OCI-M2 (cell line): ENCODE measurements around the gene CANT1.
"Not testable (repeated sequence)": the region's sequence is repeated elsewhere in the genome, so short reads cannot be mapped to it uniquely, and the experiment has no call there.

Source experiments
- DNase-seq: peaks from one replicate; lab custom pipeline; 2025; ENCODE audit not compliant: unreplicated experiment; lab: John Stamatoyannopoulos, UW

Gene CANT1

DNA sequence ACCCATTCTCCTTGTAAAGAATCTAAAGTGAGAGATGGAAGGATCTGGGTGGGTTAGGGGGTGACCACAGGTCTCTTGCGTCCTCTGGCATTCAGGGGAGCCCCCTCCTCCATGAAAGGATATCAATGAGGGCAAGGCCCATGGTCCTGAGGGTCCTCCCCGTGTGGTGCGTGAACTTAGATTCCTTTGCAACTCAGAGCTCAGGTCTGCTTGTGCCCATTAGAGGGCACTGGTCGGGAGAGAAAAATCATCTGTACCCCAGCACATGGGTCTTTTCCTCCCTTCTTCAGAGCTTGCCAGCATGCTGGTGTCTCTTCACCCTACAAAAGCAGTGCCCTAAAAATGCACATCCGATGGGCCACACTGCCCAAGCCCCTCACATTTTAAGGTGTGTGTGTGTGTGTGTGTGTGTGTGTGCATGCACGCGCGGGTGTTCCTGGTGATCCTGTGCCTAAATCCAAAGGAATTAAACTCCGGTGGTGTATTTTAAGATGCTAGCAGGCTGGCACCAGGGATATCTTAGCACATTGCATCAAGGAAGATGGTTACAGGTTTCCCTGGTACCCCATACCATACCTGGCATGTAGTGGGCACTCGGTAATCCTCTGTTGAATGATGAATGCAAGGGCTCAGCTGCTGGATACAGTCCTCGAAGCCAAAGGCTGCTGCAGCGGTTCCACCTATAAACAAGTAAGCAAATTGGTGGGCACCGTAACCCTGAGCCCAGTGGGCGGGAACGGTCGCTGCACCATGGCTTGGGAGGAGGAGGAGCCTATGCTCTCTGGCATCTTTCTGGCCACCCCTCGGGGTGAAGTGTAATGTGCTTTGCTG lies 19.1 kb upstream of the CANT1 start:
- DNase-seq, result no peak

DNA sequence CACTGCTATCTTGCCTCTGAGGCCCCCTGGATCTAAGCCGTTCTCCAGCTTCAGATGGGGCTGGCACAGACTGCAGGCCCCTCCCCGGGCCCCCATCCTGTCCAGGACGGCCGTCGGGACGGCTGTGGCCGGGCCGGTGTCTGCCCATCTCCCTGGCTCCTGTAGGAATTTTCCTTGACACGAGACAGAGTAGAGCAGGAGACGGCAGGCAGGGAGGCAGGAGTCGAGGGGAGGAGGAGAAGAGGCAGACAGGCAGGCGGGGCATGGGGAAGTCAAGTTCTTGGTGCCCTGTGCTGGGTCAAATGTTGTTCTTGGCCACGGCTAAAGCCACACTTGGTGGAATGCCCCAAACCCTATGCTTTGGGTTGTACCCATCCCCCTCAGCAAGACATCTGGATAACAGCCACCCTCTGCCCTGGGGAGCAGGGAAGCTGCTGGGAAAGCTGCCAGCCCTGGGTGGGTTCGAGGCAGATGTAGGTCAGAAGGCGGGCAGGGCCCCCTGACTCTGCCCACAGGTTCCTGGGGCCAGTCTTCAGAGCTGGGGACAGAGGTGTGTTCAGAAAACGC lies 18.4 kb upstream of the CANT1 start:
- no peak for DNase-seq

DNA sequence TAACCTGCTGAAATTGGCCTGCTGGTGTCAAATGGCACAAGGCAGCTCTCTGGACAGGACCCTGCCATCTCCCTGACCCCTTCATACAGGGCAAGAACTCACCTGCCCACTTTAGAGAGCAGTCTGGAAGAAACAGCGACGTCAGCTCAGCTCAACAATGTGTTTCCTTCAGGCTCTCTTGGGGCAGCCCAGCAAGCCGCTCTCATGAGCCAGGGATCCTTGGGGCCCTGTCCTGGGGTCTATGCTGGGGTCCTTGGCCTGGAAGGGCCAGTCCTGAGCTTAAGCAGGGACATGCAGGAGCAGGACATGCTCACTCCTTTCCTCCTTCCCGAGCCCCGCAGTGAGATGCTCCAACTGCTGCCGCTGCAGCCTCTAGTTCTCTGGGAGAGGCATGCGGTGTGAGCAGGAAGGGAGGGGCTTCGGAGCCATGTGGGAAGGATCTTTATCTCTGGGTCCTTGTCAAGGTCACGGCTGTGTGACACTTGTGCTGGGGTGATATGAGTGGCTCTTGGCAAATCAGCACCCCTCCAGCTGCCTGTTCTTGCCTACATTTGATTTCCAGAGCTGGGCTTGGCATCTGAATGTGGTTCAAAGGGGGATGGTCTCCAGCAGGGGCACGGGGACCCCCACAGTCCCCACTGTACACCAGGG lies 17.8 kb upstream of the CANT1 start:
- DNase-seq, result no peak

DNA sequence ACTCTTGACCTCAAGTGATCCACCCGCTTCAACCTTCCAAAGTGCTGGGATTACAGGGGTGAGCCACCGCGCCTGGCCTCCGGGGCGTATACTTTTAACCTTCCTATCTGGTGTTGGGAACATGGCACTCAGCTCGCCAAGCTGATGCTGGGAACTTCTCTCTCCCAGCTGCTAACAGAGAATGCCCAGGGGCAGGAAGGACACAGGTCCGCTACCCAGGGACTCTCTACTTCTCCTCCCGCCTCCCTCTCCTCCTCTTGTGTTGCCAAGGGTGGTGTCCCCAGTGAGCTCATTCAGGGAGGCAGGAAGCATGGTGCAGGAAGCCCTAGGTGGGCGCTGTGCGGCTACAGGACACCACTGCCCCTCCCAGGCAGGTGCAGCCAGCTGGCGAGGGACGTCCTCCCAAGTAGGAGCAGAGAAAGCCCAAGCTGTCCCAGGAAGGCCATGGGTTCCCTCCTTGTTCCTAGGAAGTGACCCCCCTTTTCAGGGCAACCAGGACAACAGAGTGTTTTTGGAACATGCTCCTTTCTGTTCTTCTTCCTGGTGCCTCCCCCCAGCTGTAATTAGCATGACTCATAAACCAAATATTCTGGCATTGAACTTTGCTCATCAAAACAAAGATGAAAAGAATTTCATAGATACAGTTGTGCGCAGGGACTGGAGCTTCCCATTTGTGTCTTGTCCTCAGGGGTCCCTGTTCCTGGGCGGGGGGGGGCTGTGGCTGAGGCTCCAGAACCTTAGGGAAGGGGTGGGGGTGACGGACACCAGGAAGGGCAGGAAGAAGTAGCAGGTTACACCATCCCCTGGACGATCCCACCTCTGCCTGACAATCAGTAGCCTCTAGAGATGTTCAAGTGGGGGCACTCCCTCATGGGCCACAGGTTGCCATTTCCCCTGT lies 17.1 kb upstream of the CANT1 start:
- DNase-seq, result no peak

DNA sequence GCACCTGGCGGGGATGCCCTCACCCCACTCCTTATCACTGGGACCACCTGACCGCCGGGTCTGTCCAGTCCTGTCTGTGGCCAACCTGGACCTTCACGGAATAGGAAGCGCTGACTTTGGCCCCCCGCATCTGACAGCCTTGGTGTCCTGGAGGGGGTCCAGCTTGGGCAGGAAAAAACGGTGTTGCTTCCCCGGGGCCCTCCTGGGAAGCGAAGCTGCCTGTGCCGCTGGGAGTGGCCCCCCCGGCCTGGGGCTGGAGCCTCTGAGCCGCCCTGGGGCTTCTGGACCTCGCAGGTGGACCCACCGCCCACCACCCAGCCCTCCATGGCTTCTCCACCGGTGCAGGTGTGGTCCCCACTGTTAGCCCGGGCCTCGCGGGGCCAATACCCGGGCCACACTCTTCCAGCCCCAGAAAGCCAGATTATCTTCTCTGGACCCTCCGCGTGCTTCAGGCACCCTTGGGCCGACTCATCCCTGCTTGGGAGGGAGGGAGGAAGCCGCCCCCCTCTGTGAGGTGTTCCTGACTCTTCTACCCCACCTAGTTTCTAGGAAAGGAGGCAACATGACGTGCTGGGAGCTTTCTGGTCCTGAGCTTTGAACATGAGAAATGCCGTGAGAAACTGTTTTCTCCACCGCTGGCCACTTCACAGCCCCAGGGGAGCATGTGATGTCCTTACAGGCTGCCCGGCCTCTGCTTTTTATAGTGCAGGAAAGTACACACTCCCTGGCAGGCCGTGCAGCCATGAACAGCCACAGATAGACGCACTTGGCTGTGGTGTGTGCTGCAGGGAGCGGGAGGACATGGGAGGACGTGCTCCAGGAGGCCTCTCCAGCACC lies 15.6 kb upstream of the CANT1 start:
- DNase-seq, result no peak

DNA sequence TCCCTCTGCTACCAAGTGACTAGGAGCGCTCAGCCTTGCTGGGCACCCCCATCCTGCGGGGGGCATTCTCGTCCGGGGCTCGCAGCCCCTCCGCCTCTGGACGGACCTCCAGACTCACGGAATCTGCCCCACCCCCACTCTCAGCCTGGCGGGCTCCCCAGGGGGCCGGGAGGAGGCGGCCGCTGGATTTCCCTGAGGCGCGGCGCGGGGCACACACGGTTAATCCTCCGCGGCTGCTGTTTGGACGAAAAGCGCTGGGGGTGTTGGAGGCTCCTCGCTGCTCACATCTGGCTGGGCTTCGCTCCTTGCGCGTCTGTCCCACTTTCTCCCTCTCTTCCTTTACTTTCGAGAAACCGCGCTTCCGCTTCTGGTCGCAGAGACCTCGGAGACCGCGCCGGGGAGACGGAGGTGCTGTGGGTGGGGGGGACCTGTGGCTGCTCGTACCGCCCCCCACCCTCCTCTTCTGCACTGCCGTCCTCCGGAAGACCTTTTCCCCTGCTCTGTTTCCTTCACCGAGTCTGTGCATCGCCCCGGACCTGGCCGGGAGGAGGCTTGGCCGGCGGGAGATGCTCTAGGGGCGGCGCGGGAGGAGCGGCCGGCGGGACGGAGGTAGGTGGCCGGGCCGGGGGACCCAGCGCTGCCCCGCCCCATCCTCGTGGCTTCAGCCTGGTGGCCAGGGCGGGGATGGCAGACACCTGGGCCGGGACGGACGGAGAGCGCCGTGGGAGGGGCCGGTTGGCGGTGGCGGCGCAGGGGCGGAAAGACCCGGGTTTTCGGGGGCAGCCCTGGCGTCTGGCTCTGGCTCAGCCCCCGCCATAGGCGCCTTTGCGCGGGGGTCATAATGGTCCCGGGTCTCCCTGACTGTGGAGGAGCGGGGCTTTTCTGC lies 14.6 kb upstream of the CANT1 start, which contains the start of gene C1QTNF1:
Gene C1QTNF1, plus strand, starts transcription at position 284 of the 886 bp plus-strand sequence. CDS start 19,800 bp downstream, outside the sequence.
- no peak for DNase-seq

DNA sequence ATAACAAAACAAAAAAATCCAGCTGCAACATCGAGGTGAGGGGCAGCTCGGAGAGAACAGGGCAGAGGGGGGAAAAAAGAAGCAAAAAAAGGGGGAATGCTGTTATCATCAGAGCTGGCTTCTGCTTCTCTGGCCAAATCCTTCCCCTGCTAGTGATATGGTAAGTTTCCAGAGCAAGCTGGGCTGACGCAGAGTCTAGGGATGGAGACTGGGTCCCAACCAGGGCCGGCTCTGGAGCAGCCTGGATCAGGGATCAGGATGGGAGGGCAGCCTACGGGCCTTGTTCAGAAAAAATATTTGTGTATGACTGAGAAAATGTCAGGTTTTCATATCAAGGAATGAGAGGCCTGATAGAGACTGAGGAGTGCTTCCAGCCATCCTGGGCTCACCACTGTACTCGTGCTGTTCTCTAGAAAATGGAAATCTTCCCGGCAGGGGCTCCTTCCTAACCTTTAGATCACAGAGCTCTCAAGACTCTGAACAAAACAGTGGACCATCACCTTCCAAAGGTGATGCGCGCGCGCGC lies 13.7 kb upstream of the CANT1 start:
- no peak for DNase-seq

DNA sequence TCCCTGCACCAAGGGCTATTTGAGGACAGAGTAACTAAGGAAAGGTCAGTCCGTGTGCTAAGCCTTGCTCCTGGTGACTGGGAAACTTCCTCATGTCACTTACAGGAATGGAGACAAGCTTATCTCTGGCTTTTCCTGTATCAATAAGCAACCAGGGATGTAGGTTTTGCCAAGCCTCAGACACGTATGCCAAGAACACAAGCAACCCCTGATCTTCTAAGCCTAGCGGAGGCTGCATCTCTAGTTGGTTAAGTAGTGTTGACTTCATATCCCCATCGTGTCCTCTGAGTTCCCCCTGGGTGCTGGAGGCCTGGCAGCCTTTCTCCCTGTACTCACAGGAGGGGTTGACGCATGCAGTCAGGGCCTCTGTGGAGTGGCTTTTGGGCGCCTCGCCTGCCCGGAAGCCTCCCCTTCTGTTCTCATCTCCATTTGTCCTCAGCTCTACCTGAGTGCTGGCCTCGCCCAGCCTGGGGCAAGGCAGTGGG lies 13.0 kb upstream of the CANT1 start:
- no peak for DNase-seq

DNA sequence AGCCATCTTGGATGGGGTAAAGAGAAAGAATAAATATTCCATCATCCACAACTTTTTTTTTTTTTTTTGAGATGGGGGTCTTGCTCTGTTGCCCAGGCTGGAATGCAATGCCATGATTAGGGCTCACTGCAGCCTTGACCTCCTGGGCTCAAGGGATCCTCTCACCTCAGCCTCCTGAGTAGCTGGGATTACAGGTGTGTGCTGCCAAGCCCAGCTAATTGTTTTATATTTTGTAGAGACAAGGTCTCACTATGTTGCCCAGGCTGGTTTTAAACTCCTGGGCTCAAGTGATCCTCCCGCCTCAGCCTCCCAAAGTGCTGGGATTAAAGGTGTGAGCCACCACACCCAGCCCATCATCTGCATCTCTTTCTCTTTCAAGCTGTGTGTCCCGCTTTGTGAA lies 12.4 kb upstream of the CANT1 start:
- not testable (repeated sequence) for DNase-seq

DNA sequence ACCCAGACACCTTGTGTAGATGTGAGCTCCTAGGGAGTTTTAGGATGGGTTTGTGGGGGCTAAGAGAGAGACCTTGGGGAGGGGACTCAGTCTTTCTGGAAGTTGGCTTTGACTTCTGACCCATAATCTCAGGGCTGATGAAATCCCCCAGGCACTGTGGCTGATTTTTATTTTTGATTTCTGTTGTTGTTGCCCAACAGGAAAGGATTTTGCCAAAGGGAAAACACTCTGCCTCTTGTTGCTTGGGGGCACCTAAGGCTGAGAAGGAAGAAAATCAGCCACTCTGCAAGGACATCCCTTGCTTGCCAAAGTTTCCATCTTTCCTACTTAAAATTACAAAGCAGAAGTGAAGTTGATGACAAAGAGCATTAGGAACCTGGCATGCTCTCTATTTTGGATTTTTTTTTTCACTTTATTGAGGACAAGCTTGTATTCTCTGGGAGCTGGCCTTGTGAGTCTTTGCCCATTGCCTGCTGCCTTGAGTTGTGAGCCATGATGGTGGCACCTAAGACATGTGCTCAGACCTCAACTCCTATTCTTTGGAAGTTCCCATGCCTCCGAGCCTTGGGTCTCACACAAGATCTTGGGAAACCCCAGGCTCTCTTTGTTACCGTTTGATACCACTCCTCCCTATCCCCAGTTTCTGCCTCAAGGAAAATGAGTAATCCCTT lies 11.2 kb upstream of the CANT1 start:
- no peak for DNase-seq

DNA sequence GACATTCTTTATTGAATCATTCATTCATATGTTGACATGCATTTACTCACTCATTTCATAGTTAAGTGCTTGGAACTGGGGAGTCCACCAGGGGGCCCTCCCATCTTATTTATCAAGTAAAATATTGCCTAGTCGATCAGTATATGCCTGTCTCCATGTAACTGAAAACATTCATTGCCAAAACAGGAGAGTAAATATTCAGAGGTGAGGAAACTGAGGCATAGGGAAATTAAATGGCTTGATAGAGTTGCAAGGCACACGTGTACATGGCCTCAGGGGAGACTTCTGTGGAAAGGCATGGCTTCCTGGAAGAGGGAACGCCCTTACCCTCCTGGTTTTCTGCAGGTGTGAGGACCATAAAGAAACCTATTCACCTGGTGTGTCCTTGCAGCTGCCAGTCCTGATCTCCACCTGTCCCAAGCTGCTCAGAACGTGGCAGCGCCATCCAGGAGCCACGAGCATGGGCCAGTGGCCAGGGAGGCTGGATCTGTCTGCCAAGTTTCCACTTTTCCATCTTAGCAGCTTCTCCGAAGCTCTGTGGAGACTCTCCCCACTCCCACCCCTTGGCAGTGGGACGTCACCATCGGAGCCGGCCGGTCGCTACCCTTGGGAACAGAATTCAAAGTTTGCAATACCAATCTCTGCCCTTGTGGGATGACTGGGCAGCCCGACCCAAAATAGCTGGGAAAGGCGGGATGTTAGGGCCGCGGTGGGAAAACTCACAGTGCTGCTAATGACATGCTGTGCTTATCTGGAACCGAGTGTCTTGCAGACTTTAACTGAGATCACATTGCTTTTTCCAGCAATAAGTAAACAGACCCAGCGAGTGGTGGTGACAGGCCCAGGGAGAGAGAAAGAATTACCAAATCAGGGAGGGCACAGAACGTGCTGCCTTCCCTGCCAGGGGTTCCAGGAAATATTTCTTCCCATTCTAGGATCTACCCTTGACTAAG lies 10.3 kb upstream of the CANT1 start:
- no peak for DNase-seq

DNA sequence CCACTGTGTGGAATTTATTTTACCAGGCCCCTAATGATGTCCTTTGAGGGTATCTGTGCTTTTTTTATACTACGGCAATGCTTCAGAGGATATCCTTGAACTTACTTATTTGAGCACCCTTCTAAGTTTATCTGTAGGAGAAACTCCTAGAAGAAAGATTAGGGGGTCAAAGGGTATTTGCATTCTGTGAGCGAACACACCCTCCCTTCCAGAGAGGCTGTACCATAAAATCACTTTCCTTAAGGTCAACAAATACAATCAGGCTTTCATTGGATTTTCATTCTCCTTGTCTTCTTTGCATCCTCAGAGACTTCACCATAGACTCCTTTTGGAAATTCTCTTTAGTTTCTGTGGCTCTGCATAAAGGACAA lies 9.7 kb upstream of the CANT1 start:
- DNase-seq, result no peak

DNA sequence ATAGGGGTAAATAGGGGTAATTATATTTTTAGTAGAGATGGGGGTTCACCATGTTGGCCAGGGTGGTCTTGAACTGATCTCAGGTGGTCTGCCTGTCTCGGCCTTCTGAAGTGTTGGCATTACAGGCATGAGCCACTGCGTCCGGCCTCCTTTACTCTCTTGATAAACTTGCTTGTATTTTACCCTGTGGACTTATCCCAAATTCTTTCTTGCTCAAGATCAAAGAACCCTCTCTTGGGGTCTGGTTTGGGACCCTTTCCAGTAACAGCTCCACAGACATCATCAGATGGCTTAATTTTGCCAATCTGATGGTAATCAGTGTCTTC lies 8.8 kb upstream of the CANT1 start:
- DNase-seq, result no peak

DNA sequence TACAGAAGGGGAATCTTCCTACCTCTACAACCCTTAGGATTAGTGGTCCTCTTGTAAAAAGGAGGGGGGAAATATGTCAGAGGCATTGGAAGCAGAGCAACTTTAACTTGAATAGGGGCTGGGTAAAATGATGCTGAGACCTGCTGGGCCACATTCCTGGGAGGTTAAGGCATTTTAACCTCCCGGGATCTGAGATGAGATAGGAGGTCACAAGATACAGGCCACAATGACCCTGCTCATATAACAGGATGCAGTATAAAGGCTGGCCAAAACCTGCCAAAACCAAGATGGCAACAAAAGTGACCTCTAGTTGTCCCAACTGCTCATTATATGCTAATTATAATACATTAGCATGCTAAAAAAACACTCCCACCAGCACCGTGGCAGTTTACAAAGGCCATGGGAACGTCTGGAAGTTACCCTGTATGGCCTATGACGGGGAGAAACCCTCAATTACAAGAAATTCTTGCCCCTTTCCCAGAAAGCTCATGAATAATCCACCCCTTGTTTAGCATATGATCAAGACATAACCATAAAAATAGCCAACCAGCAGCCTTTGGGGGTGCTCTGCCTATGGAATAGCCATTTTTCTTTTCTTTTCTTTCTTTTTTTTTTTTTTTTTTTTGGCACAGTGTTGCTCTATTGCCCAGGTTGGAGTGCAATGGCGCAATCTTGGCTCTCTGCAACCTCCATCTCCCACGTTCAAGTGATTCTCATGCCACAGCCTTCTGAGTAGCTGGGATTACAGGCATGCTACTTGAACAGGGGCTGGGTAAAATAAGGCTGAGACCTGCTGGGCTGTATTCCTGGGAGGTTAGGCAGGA lies 8.2 kb upstream of the CANT1 start:
- DNase-seq, result no peak

DNA sequence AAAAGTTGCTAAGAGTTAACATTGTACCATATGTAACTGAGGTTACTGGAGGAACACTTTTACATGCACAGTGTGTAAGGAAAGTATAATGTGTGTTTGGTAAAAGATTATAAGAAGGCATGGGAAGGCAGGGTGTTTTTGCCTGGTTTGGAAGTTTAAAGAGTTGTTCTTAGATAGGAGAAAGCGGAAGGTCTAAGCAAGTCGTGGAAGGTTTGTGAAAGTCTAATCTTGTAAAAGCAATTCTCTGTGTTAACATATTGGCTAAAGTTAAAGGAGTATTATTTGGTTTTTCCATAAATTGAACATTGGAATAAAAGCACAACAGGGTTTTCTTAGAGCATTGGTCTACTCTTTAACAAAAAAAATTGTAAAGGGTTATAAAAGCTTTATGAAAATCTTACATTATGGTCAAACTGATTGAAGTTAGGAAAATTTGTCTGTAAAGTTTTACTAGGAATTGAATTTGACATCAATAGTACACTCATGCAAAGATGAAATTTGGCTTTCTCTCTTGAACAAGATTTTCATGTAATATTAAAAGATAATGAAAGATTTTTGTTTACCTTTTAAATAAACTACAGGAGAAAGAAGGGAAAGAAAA lies 4.7 kb upstream of the CANT1 start:
- no peak for DNase-seq

DNA sequence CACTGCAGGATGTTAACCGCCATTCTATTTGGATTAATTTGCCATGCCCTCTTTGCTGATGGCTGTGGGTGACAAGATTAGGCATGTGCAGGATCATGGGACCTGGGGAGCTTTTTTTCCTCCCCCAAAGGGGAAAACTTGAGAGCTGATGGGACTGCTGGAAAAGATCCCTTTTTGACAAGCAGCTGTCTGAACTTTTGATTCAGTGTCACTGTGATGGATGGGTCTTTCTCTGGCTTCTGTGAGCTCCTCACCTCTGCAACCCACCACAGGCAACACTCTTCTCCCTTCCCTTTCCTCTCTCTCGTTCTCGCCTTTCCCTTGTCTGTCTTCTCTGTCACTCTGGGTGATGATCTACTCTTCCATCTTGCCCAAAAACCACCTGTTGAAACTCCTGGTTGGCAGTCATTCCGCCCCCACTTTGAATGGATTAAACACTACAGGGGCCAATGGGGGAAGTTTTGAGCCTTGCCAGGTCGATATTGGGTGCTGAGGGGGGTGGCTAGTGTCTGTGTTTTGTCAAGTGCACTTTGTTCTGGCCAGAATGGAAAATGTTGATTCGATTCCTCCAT lies 3.1 kb upstream of the CANT1 start:
- no peak for DNase-seq
